ENCODE results near the gene ASCC2.
A peak's percentile ranks its signal among the peaks of the same experiment; 100 is the strongest.
"Not testable (repeated sequence)": the region's sequence is repeated elsewhere in the genome, so short reads cannot be mapped to it uniquely, and the experiment has no call there.

Gene ASCC2

GRCh38 chr22:29837741-29838598, at the start of gene ASCC2:
TSS of gene ASCC2 (minus strand) at chr22:29838274. CDS start at chr22:29832325, 5,949 bp downstream.
- DNase-seq: peak; percentile 25

DNA sequence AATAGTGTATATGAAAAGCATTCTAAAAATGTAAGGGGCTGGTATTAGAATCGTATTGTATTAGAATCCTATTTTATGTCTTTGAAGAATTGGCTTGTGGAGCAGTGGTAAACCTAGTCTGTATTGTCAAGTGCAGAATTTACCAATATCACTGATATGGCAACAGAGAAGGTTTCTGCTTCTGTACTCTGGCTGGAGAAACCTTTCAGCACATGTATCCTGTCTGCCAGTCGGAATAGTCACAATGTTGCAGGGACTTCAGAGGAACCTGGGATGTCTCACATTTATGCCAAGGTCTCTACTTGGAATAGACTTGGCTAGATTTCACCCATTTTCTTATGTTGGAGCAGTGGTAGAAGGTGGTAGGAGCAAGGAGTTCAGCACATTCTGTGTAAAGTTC, 49.3 kb upstream of the ASCC2 start:
- DNase-seq: no peak

- DNase-seq: no peak
These were observed 48.5 kb upstream of the ASCC2 start for GRCh38 chr22:29886596-29886995.

GRCh38 chr22:29885610-29886009, 47.5 kb upstream of the ASCC2 start:
- DNase-seq: no peak

DNA sequence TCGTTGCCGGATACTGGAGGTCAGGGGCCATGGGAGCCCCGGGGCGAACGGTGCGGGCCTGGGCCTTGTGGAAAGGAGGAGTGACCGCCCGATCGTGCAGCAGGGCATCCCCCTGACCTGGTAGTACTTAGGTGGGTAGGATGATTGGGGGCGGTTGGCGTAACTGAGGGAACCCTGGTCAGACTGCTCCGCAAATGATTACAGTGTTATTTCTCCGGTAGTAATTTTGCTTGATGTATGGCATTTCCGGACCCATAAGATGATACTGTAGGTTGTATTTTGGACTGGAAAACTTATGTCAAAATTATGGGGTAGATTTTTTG, 45.7 kb upstream of the ASCC2 start:
- DNase-seq: no peak

DNA sequence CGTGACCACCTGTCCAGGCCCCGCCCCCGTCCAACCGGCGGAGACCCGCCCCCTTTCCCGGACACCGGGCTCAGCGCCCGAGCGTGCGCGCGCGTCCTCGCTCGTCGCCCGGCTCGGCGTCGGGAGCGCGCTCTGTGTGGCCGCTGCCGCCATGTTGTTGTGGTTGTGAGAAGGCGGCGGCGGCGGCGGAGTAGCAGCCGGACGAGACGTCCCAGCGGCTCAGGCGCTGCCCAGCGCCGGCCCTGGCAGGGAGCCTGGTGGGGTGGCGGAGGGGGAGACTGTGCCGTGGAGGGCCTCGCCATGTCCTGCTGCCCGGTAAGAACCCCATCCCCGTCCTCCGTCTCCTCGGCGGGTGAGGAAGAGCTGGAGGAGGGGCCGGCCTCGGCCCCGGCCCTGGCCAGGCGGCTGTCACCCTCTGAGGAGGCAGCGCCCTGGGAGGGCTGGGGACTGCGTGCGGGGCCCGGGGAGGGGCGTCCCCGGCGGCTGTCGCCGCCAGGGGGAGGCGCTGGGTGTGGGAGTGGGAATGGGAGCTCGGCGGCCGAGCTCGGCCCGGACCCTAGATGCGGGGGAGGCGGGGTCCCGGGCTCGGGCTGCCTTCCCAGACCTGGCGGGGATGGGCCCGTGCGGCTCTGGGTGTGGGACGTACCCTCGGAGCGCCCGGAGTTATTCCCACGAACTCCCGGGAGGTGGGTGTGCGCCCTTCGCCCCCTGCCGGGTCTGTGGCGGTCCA, 45.1 kb upstream of the ASCC2 start, which contains the start of gene MTMR3:
Gene MTMR3, plus strand, starts transcription at position 130 of the 730 bp plus-strand sequence. CDS start 87,886 bp downstream, outside the sequence.
- DNase-seq: no peak

- DNase-seq: no peak
These were observed 44.6 kb upstream of the ASCC2 start for GRCh38 chr22:29882716-29883044.

- DNase-seq: no peak
These were observed 41.7 kb upstream of the ASCC2 start for GRCh38 chr22:29879753-29880152.

DNA sequence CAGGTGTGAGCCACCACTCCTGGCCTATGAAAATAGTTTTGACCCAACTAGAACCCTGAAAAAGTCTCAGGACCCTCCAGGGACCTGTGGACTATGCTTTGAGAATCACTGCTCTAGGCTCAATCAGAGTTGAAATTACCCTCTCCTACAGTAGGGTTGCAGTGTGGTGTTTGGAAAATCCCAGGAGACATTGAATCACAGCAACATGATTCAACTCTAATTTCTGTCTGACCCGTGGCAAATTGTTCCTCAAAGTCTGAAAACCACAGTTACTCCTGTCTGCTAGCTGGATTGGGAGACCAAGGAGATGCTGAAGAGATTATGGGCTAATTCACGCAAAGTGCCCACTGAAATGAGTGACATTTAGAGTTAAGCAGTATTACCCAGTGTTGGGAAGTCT, 39.5 kb upstream of the ASCC2 start:
- no peak for DNase-seq

- no peak for DNase-seq
These were observed 35.9 kb upstream of the ASCC2 start for GRCh38 chr22:29873943-29874342.

DNA sequence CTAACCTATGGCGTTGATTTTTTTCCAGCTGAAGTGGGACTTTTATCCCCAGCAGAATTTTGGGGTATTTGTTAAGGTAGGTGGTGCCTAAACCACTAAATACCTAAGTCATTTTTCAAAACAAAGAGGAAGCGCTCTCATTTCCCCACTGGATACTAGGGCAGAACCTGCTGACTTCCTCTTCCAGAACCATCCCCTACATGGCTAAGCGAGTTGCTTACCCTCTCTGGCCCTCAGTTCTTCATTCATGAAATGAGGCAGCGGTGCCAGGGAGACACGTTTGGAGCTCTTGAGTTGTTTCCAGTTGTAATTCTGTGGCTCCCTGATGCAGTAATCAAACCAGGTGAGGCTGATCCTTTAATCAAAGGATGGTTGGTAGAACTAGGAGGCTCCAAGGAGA, 34.9 kb upstream of the ASCC2 start:
- no peak for DNase-seq

DNA sequence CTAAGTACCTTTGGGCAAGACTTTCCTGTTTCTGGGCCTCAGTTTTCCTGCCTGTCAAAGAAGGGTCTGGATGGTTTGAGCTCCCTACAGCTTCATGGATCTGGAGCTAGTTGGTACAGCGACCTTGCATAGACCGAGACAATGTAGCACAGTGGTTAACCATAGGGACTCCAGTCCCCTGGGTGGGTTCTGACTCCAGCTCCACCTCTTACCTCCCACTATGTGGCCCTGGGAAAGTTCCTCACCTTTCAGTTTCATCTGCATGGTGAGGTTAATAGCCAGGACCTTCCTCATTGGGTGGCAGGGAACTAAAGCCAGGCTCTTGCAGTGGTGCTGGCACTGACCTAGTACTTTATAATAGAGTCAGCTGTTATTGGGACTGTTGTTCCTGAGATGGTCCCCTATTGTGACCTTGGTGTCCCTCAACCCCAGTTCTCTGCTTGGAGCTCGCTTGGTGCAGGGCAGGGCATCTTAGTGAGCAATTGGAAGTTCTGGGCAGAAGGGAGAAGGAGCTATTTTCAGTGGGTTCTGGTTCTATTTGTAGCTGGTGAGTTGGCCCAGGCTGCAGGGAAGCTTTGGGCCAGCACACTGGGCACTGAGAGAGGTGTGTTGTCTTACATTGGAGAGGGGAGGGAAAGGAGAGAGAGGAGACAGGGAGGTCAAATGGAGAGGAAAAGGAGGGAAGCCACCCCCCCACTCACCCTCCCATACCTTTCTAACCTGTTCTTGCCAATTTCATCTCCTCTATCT, 34.2 kb upstream of the ASCC2 start:
- DNase-seq: no peak

- DNase-seq: peak; percentile 36
These were observed 33.6 kb upstream of the ASCC2 start for GRCh38 chr22:29871684-29872083.

GRCh38 chr22:29870574-29870973, 32.5 kb upstream of the ASCC2 start:
- no peak for DNase-seq

DNA sequence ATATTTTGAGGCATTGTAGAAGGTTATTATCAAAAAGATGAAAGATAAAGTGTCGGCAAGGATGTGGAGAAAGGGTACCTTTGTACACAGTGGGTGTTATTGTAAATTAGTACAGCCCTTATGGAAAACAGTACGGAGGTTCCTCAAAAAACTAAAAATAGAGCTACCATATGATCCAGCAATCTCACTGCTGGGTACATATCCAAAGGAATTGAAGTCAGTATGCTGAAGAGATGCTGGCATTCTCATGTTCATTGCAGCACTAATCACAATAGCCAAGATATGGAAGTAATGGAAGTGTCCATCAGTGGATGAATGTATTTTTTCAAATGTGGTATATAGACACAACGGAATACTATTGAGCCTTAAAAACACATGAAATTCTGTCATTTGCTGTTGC, 29.8 kb upstream of the ASCC2 start:
- DNase-seq: no peak

DNA sequence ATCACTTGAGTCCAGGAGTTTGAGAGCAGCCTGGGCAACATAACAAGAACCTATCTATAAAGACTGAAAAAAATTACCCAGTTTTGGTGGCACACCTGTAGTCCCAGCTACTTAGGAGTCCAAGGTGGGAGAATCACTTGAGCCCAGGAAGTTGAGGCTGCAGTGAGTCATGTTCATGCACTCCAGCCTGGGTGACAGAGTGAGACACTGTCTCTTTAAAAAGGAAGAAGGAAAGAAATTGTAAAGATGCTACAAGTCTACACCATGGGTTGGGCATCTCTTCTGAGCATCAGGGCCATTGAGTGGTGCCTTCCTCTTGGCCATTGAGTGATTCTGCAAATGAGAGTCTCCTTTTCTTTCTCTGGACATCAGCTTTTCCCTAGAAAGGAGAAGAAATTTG, 29.2 kb upstream of the ASCC2 start:
- DNase-seq: no peak

DNA sequence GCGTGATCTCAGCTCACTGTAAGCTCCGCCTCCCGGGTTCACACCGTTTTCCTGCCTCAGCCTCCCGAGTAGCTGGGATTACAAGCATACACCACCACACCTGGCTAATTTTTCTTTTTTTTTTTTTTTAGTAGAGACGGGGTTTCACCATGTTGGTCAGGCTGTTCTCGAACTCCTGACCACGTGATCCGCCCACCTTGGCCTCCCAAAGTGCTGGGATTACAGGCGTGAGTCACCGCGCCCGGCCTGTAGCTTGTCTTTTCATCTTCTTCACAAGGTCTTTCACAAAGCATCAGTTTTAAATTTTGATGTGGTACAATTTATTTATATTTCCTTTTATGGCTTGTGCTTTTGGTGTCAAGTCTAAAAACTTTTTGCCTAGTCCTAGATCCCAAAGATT, 27.5 kb upstream of the ASCC2 start:
- DNase-seq: not testable (repeated sequence)

DNA sequence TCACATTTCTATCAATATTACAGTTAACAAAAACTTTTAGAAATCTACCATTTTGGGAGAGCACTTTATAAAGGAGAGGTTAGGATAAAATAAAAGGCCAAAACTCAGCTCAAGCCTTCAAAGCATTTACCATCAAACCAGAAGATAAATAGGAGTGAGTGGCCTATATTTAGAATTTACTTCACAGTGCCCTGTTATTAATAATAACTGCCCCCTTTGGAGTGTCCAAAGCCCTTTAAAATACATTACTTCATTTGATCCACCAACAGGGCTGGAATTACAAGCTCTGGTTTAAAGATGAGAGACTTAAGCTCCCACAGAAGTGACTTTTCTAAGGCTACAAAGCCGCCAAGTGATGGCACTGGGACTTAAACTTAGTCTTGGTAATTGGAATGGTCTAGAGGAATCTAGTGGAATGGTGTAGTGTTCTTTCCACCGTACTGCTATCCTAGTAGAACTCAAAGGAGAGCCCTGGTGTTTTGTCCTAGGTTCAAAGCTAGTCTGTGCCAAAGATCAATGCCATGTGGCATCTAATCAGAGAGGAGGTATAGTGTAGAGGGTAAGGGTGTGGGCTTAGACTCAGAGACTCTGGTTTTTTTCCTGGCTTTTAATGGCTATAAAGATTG, 23.7 kb upstream of the ASCC2 start:
- DNase-seq: no peak

- DNase-seq: no peak
These were observed 22.1 kb upstream of the ASCC2 start for GRCh38 chr22:29860006-29860766.

- DNase-seq: not testable (repeated sequence)
These were observed 21.0 kb upstream of the ASCC2 start for GRCh38 chr22:29859030-29859429.

DNA sequence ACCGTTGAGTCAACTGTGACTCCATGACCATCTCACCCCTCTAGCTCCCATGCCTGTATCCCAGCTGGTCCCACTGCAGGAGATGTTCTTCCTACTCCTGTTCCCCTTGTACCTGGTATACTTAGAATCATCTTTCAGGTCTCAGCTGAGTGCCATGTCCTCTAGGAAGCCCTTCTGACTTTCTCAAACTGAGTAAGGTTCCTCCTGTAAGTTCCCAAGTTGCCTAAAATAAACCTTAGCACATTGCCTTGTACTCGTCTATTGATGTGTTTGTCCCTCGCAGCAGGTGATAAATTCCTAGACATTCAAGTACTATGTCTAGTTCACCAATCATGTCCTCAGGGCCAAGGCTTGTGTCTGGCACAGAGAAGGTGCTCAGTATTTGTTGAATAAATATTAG, 18.4 kb upstream of the ASCC2 start:
- no peak for DNase-seq

- DNase-seq: no peak
These were observed 17.6 kb upstream of the ASCC2 start for GRCh38 chr22:29855611-29856181.
